PFSK-1 (cell line): Measurements from ENCODE around the gene SKA1.
A peak's percentile ranks its signal among the peaks of the same experiment; 100 is the strongest.

ENCODE experiments used
- FOXP2 ChIP-seq: optimal IDR thresholded peaks from 2 replicates; pipeline ENCODE3; 2011; ENCODE audit warnings: borderline replicate concordance, control low read depth, inconsistent platforms; ENCODE audit not compliant: insufficient read depth; ENCODE audit errors: extremely low read length, extremely low read depth
- POLR2AphosphoS5 ChIP-seq: IDR thresholded peaks from 2 replicates; pipeline ENCODE4 v1.6.1; 2012; ENCODE audit warnings: low read depth, mild to moderate bottlenecking, control low read depth, low read length, moderate library complexity
- REST ChIP-seq, 2 experiments: IDR thresholded peaks; 2 replicates each; pipeline versions ENCODE4 v1.6.1 to v1.8.0; 2011 to 2012; ENCODE audit warnings: low read depth in 2 of 2, low read length in 2 of 2, control low read depth in 1 of 2, inconsistent platforms in 1 of 2, mild to moderate bottlenecking in 1 of 2, moderate library complexity in 1 of 2; ENCODE audit not compliant: insufficient read depth in 1 of 2
- SIN3A ChIP-seq: IDR thresholded peaks from 2 replicates; pipeline ENCODE4 v1.6.1; 2012; ENCODE audit warnings: mild to moderate bottlenecking, low read length, moderate library complexity, borderline replicate concordance; ENCODE audit not compliant: insufficient read depth
- TAF1 ChIP-seq: IDR thresholded peaks from 2 replicates; pipeline ENCODE4 v1.6.1; 2012; ENCODE audit warnings: low read length, control low read depth, borderline replicate concordance; ENCODE audit not compliant: insufficient read depth

Gene SKA1

GRCh38 chr18:50350699-50351098, 24.1 kb upstream of the SKA1 start:
- no peak for TF ChIP-seq FOXP2
- TF ChIP-seq TAF1: no peak
- no peak for TF ChIP-seq REST (IDR thresholded peaks at IDR 0.05; ENCODE audit: insufficient read depth in 1 of 2, low read depth in 2 of 2, low read length in 2 of 2)
- no peak for TF ChIP-seq POLR2AphosphoS5
- no peak for TF ChIP-seq SIN3A

GRCh38 chr18:50356036-50356945, 18.6 kb upstream of the SKA1 start:
- TF ChIP-seq TAF1: peak; percentile 31; the same call in 1 of the 2 replicates
- no peak for TF ChIP-seq POLR2AphosphoS5
- no peak for TF ChIP-seq SIN3A
- no peak for TF ChIP-seq REST (IDR thresholded peaks at IDR 0.05; ENCODE audit: insufficient read depth in 1 of 2, low read depth in 2 of 2, low read length in 2 of 2)

- TF ChIP-seq REST (IDR thresholded peaks at IDR 0.05; ENCODE audit: insufficient read depth in 1 of 2, low read depth in 2 of 2, low read length in 2 of 2): no peak
- TF ChIP-seq SIN3A: no peak
- no peak for TF ChIP-seq TAF1
- TF ChIP-seq FOXP2: no peak
- no peak for TF ChIP-seq POLR2AphosphoS5
These were observed 16.0 kb upstream of the SKA1 start for GRCh38 chr18:50358844-50359243.

GRCh38 chr18:50359806-50360205, 15.0 kb upstream of the SKA1 start:
- TF ChIP-seq FOXP2 (no peak), SIN3A (no peak), REST (IDR thresholded peaks at IDR 0.05; ENCODE audit: insufficient read depth in 1 of 2, low read depth in 2 of 2, low read length in 2 of 2) (no peak), POLR2AphosphoS5 (no peak)
